Endometrial microvascular endothelial cells (primary cell): ENCODE data around the gene HARBI1. TPM values are rescaled to one million over a fixed set of nuclear protein-coding genes. Genes with fewer than 3 reads are reported as not detected.
"Not testable (repeated sequence)": the region's sequence is repeated elsewhere in the genome, so short reads cannot be mapped to it uniquely, and the experiment has no call there.

Experiments
- in situ Hi-C: cut with HindIII; loops from 2 replicates; pipeline ENCODE4 v1.10.0; 2017; ENCODE audit warnings: low sequenced_read_pairs, low pct_unique_long_range_greater_than_20kb; ENCODE audit errors: inconsistent ontology term
- total RNA-seq: library from RNA; depleted of rRNA; stranded (reverse); fragments of >200 nt; gene quantifications from one replicate; pipeline ENCODE4 v1.2.3, GENCODE V29; 2015; ENCODE audit errors: inconsistent ontology term

HARBI1 gene
- total RNA-seq, 1 donor from 2014 or later: 3.4 TPM

DNA sequence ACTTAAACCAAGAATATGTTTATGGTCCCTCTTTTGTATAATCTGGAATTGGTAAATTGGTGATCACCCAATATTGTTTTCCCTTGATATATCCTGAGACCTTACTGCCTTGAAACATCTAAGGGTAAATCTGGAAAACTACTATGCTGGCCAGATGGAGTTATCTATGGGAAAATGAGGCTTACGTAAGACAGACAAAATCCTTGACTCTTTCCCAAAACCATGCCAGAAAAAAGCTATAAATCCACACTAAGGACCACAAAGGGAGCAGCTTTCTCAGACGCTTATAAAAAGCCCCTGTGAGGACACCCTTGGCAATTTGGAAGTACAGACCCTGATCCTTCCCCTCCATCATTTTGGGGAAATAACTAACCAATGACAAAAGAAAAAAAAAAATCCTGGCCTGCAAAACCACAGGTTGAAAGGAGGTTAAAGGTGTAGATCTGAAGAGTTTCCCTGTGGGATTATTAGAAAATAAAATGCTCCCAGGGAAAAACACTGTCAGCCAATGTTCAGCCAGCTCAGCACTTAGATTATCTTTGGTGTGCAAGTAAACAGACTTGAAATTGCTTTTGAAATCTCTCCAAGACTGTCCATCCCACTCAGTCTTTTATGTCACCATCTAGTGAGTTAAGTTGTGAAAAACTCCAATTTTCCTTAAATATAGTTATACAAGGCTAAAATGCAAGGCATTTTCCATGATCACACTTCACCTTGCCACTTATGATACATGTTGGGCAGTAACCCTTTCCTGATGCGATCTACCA lies 16.6 kb downstream of the HARBI1 start:
- in situ Hi-C loops: no loop called here

DNA sequence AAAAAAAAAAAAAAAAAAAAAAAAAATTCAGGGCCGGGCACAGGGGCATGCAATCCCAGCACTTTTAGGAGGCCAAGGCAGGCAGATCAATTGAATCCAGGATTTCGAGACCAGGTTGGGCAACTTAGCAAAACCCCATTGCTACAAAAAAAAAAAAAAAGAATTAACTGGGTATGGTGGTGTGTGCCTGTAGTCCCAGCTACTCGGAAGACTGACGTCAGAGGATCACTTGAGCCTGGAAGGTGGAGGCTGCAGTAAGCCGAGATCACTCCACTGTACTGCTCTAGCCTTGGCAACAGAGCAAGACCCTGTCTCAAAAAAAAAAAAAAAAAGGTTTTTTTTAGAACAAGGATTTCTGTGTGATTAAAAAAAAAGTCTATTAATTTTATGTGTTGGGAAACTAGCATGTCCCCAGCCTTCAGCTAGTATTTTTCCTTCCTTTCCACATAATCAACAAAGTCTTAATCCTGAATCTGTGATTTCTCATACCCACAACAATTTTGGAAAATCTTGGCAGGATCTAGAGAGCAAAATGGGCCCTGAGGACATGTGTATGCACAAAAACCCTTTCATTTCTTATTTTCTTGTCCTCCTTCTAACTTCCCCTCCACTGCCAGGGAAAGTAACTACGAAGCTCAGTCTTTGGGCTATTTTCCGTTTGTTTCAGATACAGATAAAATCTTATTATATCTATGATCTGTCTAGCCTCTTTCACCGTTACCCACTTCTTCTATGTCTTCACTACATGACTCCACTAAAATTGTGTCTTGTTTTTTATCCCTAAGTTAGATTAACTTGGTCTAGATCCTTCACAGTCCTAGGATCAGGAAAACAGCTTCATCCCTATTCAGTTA lies 17.5 kb downstream of the HARBI1 start:
- in situ Hi-C loops: no loop called here

DNA sequence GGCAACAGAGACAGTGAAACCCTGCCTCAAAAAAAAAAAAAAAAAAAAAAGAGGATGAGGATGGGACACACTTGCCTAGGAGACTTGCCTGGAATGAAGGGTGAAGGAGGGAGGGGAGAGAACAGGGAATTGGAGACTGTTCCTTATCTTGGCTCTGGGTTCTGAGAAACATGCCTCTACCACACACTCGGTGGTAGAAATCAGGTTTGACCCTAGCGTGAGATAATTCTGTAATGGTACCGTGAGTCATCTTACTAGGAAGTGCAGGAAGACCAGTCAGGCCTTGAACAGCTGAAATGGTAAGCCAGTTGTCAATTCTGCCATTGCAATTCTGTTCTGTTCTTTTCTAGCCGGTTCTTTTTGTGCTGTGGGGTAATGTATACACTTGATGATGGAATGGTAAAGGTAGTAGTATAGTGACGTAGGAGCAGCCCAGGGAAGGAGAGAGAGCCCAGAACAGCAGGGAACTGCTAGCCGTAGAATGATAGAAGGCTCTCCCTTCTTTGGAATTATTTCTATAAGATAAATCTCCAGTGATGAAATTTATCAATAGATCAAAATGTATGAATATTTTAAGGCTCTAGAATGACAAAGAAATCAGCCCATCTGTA lies 19.3 kb downstream of the HARBI1 start:
- in situ Hi-C loops: no loop called here

DNA sequence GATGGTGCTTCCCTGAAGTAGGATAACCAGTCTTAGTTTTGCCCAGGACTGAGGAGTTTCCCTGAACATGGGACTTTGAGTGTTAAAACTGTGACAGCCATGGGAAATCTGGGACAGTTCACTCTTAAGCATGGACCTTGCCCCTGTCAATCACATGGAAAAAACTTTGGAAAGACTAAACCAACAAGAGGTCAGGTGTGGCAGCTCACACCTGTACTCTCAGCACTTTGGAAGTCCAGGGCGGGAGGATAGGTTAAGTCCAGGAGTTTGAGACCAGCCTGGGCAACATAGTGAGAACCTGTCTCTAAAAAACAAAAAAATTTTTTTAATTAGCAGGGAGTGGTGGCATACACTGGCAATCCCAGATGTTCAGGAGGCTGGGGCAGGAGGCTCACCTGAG lies 19.9 kb downstream of the HARBI1 start:
- in situ Hi-C loops: no loop called here

DNA sequence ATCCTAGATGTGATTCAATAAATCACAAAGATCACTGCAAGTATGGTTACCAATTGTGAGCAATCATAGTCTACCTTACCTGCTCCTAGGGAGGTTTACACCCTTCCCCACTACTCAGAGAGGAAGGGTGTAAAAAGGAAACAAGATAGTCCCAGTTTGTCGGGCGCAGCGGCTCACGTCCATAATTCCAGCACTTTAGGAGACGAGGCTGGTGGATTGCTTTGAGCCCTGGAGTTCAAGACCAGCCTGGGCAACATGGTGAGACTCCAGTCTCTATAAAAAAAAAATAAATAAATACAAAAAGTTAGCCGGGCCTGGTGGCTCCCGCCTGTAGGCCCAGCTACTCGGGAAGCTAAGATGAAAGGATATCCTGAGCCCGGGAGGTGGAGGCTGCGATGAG lies 22.2 kb downstream of the HARBI1 start:
- in situ Hi-C loops: no loop called here

DNA sequence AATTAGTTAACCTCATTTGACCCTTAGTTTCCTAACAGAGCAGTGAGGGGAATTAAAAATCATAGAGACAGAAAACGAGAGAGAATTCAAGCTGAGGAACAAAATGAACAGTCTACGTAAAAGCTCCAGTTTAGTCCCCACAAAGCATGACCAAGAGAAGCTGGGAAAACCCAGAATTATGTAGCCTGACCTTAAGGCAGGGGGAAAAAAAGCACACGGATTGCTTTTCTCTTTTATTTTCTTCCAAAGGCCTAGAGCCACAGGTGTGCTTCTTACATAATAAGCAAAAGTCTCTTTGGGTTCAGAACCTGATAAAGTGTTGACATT lies 22.7 kb downstream of the HARBI1 start:
- in situ Hi-C loops: no loop called here

DNA sequence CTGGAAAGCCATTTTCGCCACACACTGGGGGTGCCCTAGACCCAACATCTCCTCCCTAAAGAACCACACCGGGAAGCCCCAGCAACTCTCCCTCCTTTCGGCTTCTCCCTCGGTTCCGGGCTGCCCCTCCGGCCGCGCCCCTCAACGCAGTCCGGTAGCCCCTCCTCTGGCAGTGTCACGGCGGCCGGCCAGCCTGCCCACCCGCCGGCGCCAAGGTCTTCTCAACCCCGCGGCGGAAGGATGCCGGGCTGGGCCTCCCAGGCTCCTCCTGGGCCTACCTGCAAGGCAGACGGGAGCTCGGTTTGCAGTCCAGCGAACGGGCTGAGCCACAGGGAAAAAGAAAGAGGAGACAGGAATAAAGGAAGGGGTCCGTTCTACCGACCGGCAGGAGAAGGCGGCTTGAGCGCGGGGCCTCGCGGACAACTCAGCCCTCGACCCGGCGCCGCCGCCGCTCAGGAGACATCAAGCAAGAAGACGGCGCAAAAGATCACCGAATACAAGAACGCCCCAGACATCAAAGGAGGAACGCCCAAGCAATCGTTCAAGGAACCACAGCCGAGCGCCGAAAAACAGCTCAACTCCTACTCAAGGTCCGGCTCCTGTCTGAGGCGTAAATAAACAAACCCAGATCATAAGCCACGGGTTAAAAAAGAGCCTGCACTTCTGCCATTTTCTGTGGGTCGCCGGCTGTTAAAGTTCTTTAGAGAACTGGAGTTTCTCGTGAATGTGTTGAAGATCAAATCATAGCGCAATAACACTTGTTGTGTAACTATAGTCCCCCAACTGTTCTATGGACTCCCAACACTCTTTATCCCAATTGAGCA lies 23.3 kb downstream of the HARBI1 start, which contains the start of gene AMBRA1:
Gene AMBRA1 (minus strand): TSS at position 474 of the 824 bp plus-strand sequence. CDS start 45,643 bp downstream, outside the sequence.
- in situ Hi-C loops: no loop called here

GRCh38 chr11:46590740-46591605 lies 26.1 kb downstream of the HARBI1 start:
- in situ Hi-C loops: no loop called here

DNA sequence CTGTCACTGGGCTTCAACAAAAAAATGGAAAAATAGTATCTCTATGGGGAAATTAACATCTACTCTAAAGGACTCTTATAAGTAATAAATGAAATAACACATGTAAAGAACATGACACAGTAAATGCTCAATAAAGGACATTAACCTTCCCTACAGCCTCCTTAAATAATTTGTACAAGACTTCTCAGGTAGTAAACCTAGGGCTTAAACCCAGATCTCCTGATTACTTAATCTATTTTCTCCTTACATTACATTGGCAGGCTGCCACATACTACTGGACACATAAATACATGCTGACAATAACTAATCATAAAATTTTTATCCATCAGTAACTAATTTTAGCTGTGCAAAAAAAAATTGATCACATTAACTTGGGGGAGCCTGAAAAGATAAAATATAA lies 28.1 kb downstream of the HARBI1 start:
- in situ Hi-C loops: no loop called here

- in situ Hi-C loops: no loop called here
Observed at GRCh38 chr11:46588131-46588530, 28.9 kb downstream of the HARBI1 start.

- in situ Hi-C loops: not testable (repeated sequence)
Observed at GRCh38 chr11:46583513-46583912, 33.5 kb downstream of the HARBI1 start.

DNA sequence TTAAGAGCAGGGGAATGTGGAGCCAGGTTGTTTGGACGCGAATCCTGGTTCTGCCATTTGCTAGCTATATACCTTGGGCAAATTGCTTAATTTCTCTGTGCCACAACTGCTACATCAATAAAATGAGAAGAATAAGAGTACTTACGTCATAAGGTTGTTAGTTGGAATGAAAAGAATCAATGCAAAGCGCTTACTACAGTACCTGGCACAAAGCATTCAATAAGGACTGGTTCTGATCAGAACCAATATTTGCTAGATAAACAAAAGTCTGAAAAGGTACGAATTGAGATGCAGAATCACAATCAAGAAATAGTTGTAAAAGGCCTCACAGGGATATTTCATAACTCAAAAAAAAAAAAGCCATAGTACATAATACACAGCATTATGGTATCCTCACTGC lies 34.4 kb downstream of the HARBI1 start:
- in situ Hi-C loops: no loop called here

DNA sequence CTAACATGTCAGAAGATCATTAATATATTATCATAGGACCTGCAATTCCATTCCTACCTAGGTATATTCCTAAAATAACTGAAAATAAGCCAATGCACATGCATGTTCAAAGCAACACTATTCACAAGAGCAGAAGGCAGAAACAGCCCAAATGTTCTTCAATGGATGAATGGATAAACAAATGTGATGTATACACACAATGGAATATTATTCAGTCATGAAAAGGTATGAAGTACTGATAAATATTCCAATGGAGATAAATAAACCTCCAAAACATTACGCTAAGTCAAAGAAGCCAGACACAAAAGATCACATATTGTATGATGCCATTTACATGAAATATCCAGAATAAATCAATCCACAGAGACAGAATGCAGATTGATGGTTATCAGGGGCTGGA lies 40.0 kb downstream of the HARBI1 start:
- in situ Hi-C loops: no loop called here

- in situ Hi-C loops: no loop called here
Observed at GRCh38 chr11:46574656-46575055, 42.4 kb downstream of the HARBI1 start.

GRCh38 chr11:46570790-46571398 lies 46.1 kb downstream of the HARBI1 start:
- in situ Hi-C loops: no loop called here

GRCh38 chr11:46565232-46565840 lies 51.7 kb downstream of the HARBI1 start:
- in situ Hi-C loops: no loop called here

DNA sequence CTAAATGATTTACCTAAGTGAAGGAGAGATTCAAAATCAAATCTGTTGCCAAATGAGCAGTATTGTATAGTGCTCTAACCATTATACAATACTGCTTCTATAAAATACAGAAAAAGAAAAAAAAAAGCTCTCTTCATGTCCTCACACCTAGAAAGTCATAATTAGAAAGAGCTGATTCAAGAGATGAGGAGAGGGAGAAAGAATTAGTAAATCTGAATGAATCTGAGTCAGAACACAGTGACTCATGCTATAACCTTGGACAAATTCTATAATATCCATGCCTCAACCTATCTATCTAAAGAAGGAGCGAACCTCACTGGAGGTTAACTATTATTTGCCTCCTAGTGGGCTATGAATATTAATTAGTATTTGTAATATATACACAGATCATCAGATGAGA lies 52.6 kb downstream of the HARBI1 start:
- in situ Hi-C loops: no loop called here
